ENCODE data around the gene ATG7.

DNA sequence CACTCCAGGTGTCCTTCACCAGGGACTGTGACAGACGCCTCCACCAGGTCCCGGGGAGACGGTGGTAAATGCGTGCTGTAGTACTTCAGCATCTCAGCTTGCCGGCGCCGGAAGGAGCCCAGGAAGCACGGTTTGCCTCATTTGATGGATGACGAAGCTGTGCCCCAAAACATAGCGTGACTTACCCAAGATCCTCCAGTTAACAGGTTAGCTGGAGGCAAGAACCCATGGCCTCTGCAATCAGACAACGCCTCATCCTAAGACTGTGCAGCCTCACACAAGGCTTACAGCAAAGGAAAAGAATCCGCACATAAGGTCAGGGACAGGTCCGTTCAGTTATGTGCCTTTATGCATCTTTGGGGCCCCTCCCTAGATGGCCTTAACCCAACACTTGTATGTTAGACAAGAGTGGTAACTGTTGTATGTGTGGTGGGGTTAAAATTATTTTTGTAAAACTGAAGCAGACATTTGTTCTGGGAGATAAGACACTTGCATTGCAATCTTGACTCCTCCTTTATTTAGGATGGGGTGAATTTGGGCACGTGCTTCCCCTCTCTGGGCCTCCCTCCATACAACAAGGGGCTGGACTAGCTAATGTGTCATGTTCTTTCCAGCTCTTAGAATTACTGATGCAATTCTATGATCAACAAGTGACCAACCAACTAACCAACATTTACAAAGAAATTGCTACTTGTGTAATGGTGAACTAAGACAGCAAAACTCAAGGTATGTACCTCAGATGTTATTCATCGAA lies 332.1 kb downstream of the ATG7 start:
- TF ChIP-seq, protein P1, sequence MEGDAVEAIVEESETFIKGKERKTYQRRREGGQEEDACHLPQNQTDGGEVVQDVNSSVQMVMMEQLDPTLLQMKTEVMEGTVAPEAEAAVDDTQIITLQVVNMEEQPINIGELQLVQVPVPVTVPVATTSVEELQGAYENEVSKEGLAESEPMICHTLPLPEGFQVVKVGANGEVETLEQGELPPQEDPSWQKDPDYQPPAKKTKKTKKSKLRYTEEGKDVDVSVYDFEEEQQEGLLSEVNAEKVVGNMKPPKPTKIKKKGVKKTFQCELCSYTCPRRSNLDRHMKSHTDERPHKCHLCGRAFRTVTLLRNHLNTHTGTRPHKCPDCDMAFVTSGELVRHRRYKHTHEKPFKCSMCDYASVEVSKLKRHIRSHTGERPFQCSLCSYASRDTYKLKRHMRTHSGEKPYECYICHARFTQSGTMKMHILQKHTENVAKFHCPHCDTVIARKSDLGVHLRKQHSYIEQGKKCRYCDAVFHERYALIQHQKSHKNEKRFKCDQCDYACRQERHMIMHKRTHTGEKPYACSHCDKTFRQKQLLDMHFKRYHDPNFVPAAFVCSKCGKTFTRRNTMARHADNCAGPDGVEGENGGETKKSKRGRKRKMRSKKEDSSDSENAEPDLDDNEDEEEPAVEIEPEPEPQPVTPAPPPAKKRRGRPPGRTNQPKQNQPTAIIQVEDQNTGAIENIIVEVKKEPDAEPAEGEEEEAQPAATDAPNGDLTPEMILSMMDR (IDR thresholded peaks at IDR 0.05; ENCODE audit: poor library complexity), result no peak
- TF ChIP-seq EZH2 (IDR thresholded peaks at IDR 0.05; ENCODE audit: borderline replicate concordance) (no peak), EZH2phosphoT487 (IDR thresholded peaks at IDR 0.05; ENCODE audit: low read depth, severe bottlenecking, unreplicated experiment) (no peak)

Data from hepatocyte (in vitro differentiated cells).